Sigmoid colon (tissue), 4 donors: ENCODE data around the gene ASB16.

ENCODE experiments used
- EP300 ChIP-seq, 4 donors: sonication (generic); formaldehyde crosslinking; IDR thresholded peaks; one replicate each; pipeline ENCODE4 v1.6.1; 2017; ENCODE audit warnings: antibody characterized with exemption in 4 of 4
- POLR2A ChIP-seq, 2 donors: fragments of 450-650 bp; IDR thresholded peaks; one replicate each; pipeline ENCODE4 v1.6.1; 2016; ENCODE audit warnings: antibody characterized with exemption in 2 of 2, mild to moderate bottlenecking in 2 of 2, moderate library complexity in 2 of 2
- POLR2AphosphoS5 ChIP-seq, 4 donors: sonication (generic); formaldehyde crosslinking; IDR thresholded peaks; one replicate each; pipeline ENCODE4 v1.6.1; 2017; ENCODE audit warnings: antibody characterized with exemption in 4 of 4
- TF ChIP-seq, protein P1 (sequence below), 4 experiments: fragments of 450-650 bp in 3 of 4; fragments of 200-600 bp in 1 of 4; IDR thresholded peaks; one replicate each; pipeline ENCODE4 v1.5.1; 2016 to 2019; ENCODE audit warnings: antibody characterized with exemption in 4 of 4, mild to moderate bottlenecking in 3 of 4, moderate library complexity in 2 of 4

DNA sequence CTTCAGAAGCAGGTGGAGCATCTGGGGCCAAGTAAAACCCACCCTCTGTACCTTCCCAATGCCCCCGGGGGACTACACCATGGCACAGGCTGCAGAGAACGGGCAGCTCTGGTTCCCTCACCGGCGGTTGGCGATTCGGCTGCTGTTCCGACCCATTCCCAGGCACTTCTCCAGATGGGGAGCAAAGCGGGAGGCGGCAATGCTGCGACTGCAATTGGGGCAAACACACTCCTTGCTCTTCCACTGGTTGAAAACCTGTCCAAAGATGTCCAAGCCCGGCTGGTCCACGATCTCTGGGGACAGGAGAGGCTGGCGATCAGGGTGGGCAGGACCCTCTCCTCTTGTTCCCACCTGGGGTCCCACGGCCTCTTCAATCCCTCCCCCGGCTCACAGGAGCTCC, 26.6 kb downstream of the ASB16 start:
- TF ChIP-seq POLR2A (IDR thresholded peaks at IDR 0.05) (no peak), POLR2AphosphoS5 (IDR thresholded peaks at IDR 0.05) (no peak), EP300 (IDR thresholded peaks at IDR 0.05) (no peak)
- TF ChIP-seq, protein P1, sequence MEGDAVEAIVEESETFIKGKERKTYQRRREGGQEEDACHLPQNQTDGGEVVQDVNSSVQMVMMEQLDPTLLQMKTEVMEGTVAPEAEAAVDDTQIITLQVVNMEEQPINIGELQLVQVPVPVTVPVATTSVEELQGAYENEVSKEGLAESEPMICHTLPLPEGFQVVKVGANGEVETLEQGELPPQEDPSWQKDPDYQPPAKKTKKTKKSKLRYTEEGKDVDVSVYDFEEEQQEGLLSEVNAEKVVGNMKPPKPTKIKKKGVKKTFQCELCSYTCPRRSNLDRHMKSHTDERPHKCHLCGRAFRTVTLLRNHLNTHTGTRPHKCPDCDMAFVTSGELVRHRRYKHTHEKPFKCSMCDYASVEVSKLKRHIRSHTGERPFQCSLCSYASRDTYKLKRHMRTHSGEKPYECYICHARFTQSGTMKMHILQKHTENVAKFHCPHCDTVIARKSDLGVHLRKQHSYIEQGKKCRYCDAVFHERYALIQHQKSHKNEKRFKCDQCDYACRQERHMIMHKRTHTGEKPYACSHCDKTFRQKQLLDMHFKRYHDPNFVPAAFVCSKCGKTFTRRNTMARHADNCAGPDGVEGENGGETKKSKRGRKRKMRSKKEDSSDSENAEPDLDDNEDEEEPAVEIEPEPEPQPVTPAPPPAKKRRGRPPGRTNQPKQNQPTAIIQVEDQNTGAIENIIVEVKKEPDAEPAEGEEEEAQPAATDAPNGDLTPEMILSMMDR (IDR thresholded peaks at IDR 0.05) = no peak
